GM03348 (cell line): ENCODE results near the gene LRRC7.

Source experiments
- DNase-seq: peaks from one replicate; pipeline ENCODE4 v3.0.0; 2012; ENCODE audit warnings: low spot score

LRRC7 gene

DNA sequence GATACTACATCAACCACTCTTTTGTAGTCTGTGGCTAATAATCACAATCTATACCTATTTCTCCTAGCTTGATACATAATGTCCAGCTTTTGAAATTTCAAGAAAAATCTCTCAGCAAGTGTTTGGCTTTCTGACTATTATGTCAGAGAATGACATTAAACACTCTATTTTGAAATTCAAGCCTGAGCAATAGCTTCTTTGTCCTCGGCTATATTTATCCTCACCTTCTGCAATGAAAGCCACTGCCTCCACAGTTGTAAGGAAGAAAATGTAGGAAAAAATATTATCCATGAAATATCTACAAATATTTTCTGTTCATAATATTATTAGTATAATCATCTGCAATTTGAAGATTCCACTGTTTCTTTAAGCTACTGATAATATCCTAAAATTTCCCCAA lies 22.1 kb downstream of the LRRC7 start:
- DNase-seq, result no peak

DNA sequence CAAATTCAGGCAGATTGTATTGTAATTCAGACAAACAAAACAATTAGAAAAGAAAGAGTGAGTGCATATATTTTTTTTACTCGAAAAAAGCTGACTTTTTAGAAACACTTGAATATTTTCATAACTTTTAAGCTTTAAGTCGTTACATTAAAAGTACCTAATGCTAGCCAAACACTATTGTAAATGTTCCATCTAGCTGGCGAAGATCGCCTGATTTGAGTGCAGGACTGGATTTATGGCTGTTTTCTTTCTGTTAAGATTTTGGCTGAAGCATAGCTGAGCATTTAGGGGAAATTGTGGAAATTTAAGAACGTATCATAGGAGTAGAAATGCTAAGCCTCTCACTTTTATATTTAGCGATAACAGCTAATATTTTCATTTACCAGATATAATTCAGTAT lies 24.6 kb downstream of the LRRC7 start:
- DNase-seq, result no peak

DNA sequence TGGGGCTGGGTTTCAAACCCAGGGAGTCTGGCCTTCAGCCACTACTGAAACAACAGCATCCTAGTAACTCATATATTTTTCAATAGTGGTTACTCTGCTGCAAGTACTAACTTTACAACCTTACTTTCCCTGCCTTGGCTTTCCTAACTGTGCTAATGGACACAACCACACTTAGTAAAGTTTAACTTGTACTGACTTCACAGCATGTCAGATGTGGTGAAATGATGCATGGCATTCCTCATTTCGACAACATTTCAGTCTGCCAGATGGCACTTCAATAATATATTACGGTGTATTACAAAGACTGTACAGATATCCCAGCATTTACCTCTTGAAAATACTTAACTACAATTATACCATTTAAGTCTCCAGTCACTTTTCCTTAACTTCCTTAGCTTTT lies 27.8 kb downstream of the LRRC7 start:
- DNase-seq, result no peak

DNA sequence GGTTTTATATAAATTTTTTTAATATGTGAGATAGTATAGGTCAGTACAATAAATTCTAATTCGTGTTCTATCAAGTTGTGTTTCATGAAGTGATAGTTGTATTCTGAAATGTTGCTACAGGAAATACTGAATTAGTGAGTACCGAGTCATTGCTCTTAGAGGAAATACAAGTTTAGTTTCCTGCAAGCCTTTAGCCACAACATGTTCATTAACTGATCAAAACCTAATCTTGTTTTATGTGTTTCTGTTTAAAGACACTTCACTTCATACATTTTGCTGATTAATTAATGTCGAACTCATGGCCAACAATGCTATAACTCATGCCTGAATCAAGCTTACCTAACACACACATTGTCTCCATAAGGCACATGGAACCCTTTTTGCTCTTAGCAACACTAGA lies 43.6 kb downstream of the LRRC7 start:
- DNase-seq, result no peak

DNA sequence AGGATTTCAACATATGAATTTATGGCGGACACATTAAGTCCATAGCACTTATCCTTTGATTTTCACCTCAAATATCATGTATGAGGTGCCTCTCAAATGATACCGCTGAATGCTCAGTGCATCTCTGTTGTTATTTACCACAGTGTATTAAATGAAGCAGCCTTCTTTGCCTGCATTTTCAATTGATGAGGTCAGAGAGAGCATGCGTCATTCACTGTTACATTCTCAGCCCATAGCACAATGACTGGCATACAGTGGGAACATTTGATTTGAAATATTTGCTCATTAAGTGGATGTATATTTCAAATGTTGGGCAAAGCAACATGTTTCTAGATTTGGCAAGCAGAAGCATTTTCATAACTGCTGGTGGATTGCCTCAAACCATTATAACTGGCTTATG lies 45.7 kb downstream of the LRRC7 start:
- DNase-seq, result no peak

DNA sequence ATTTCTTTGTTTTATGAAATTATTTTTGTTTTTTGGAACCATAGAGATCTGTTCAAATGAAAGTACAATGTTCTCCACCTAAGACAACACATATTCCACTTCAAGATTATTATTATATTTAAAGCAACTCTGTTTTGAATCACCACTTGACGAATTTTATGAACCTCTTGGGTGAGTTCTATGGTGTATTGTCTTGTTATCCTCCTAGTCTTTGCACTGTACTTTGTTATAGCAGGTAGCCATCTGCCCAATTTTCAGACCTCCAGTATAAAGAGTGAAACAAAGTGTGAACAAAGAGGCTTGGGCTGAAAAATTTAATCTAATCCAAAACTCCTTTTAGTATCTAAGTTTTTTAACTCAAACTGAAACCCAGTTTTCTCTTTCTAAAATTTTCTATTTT lies 71.0 kb downstream of the LRRC7 start:
- DNase-seq, result no peak

DNA sequence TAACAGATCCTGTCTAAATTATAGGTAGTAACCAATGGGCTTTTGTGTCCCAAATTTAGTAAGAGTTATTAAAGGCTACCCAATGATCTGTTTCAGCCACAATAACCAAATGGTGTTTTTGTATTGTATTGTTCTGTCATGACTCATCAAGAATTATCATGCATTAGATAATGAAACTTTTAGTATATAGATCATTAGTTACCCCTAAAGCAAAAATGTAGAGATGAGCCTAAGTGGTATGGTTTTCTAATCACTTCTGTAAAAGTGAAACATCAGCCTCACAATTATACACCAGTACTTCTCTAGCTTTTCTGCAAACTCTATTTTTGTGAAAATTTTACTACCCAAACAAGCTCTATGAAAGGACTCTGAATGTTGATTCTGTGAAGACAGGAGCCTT lies 71.4 kb downstream of the LRRC7 start:
- DNase-seq, result no peak

DNA sequence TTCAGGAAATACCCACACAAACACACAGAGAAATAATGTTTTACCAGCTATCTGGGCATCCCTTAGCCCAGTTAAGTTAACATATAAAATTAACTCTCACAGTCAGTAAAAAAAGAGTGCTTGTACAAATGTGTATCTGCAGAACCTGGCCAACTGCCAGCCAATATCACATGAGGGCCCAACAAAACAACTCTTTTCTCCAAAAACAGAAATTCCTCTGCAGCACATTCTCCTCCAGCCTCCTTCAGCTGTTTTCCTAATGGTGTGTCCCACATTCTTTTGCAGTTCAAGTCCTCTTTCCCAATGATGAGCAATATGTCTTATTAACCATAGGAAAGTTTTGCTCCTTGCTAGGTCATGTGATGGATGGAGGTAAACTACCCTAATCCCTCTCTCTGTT lies 75.5 kb downstream of the LRRC7 start:
- no peak for DNase-seq

DNA sequence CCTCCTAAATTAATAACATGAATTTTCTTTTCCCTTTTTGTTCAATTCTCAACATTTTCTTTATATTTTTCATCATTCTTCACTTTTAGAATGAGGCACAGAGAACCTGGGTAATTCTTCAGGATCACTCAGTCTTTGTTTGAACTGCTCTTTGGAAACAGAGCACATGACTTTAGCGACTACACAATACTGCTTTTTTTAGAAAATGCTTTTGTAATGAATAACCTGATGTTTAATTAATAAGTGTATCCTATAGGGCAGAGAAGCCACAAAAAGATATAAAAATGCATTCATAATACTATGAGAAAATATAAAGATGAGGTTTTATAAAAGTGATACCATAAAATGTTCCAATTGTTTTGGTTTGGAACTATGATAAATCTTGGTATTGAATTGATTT lies 77.8 kb downstream of the LRRC7 start:
- no peak for DNase-seq

DNA sequence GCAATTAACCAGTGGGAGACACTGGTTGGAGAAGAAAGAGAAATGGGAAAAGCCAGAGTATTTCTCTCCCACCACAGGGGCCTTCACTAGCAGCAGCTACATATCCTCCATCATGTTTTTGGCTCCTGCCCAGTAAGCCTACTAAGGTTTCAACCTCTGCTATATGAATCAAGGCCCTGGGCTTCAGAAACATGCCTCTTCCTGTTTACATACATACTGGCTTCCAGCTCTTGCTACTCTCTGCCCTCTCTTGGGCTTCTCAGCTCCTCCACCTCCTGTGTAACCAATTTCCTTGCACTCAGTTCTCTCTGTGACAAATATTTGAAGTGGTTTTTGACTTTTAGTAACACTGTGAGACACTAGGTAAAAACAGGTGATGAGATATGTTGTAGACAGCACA lies 80.8 kb downstream of the LRRC7 start:
- no peak for DNase-seq

DNA sequence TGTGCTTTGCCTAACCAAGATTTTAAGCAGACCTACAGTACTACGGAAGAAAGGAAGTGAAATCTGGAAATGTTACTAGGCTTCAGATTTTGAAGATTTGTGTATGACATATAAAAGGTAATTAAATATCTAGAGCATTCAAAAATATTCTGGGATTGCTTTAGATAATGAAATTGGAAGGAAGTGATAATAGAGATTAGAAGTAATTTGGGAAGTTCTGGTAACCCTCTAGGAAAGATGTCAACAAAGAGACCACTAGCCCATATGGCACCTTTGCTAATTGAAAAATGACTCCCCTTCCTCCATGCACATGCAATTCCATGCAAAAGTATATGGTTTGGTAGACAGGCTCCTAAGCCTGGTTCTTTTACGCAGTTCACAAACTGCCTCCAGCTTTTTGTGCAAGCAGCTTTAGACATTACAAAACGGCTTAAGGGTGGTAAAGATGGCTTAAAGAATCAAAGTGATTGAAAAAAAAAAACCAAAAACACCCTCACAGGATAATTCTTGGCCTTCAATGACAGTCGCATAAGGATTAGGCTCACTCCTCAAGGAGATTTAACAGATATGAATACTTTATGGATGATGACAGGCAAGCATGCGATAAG lies 81.8 kb downstream of the LRRC7 start:
- DNase-seq, result no peak

DNA sequence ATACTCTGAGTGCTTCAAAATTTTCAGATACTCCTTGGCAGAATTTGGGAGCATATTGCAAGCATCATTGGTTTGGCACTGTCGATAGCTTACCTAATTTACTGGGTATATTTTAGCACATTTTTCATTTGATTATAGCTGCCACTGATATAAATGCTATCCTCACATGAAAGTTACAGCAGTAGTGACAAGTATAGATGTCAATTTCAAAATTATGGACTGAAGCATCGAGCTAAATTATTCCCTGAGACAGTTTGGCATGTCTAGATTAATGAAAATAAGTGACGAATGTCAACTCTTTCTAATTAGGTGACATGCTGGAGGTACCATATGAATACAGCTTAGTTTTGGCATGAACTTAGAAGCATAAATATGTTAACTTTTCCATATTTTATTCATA lies 83.1 kb downstream of the LRRC7 start:
- no peak for DNase-seq

DNA sequence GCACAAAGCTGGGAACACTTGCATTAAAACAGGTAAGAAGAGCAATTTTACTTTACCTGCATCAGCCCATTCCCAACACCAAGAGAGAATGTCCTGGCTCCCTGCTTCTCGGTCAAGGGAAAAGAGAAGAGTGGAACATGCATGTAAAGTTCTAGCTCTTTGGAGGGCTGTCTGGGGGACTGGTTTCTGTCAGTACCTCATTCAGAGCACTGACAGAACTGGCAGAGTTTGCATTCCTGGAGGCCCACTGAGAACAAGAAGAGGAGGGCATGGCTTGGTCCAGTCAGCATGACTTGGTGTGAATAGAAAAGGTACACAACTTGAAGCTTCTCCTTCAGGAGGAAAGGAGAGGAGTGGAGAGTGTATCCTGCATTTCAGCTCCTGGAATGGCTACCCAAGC lies 83.9 kb downstream of the LRRC7 start:
- DNase-seq, result no peak

DNA sequence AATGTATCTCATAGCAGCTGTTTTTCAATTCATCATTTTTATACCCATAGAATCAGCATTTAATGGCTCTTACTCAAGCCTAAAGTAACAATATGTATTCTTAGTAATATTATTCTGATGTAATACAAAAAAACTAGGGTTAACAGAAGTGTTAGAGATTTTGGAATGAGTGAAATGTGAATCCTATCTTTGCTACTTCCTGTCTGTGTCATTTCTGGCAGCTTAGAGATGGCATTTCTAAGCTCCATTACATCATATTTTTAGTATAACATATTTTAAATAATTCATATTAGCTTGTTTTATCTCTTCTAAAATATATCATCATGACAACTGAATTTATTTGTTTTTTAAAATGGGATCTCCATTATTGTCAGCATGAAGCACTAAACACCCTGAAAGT lies 90.2 kb downstream of the LRRC7 start:
- no peak for DNase-seq

DNA sequence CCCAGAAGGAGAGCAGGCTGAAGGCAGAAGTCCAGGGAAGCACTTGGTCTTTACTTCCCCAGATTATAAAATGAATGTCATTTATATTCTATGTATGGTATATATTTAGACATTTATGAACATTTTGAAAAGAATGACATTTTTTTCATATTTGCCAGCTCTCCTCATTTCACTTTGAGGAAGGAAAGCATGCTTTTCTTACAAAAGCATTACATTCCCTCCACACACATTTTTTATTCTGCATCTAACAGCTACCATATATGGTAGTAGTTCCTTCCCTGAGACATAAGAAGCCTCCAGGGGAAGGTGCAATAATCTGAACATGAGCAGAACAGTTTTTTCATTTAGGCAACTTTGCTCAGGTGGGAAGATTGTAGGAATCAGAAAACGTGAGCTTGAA lies 94.0 kb downstream of the LRRC7 start:
- no peak for DNase-seq

DNA sequence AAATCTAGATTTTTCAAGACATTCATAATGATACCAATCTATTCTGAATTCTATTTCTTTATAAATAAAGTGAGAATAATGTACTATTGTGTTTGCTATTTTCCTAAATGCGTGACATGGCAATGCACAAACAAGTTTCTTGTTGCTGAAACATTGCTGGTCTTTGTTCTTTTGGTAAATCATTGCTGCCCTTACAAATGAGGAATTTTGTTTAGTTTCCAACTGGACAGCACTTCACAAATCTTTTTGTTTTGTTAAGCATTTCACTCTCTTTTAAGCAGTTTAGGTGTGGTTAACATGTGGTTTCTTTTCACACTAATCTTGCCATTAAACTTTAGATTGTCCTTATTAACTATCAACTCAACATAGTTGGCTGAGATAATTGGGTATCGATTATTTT lies 94.6 kb downstream of the LRRC7 start:
- DNase-seq, result no peak

DNA sequence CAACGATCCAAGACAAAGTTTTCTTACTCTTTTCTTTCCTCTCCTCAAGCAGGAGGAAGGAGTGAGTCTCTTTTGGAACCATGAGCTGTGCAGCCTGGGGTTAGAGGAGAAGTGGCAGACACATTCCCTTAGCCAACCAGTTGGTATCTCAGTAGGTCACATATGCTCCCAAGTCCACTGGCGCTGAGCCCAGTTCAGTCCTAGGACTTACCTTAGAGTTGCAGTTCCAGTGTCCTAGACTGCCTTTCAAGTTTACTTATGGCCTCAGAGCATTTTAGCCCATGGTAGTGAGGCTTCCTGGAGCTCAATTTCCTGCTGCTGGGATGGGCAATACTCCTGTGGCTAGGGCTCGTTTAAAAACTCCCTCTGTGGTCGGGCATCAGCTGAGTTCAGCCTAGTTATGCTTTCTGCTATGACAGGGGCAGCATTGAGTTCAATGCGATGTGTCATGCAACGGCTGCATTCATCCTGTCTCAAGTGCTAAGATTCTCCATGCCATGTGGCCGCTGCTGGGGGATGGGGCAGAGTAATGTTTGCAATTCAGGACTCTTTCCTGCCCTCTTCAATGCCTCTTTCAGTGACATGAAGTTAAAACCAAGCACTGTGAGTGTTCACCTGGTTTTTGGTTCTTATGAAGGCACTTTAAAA lies 103.8 kb downstream of the LRRC7 start:
- no peak for DNase-seq

DNA sequence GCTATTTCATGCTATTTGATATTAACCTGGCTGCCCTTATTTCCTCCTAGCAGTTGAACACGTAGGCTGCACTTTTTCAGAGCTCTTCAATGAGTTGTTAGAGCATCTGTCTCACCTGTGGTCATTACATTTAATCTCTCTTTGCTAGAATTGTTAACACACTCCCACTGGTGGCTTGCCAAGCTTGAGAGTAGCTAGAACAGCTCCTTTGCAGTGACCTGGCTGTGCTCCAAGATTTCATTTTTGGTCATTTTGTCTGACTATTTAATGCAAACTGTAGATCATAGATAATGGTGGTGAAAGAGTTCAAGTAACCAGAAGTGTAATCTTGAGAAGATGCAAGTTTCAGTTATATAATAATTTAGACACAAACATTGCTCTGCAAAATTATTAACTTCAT lies 105.6 kb downstream of the LRRC7 start:
- no peak for DNase-seq

DNA sequence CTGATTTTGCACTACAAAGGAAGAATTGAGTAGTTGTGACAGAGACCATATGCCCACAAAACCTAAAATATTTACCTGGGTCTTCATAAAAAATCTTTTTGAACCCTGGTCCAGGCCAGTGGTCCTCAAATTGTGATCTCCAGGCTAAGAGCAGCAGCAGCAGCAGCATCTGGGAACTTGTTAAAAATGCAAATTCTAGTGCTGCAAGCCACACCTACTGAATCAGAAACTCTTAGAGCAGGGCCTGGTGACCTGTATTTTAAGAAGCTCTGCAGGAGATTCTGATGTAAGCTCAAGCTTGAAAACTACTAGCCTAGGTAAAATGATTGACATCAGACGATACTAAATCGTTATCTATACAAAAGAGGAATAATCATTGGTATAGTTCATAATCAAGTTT lies 112.2 kb downstream of the LRRC7 start:
- DNase-seq, result no peak

DNA sequence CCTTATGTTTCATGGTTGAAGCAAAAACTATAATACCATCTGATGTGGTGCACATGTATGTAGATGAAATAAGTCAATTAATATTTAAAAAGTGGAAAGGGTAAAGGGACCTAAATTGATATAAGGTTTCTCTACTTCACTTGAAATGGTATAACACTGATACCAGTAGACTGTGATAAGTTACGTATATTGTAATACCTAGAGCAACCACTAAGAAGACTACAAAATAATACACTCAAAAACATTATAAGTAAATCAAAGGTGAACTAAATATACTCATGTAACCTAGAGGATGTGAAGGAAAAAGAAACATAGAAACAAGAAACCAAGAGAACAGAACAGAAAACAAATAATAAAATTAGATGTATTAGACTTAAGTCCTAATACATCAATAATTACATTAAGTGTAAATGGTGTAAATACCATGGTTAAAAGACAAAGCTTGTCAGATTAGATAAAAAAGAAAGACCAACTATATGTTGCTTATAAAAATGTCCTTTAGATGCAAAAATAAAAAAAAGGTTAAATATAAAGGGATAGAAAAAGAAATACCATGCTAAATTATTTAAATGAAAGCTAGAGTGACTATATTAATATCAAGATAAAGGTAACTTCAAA lies 118.8 kb downstream of the LRRC7 start:
- DNase-seq, result no peak

DNA sequence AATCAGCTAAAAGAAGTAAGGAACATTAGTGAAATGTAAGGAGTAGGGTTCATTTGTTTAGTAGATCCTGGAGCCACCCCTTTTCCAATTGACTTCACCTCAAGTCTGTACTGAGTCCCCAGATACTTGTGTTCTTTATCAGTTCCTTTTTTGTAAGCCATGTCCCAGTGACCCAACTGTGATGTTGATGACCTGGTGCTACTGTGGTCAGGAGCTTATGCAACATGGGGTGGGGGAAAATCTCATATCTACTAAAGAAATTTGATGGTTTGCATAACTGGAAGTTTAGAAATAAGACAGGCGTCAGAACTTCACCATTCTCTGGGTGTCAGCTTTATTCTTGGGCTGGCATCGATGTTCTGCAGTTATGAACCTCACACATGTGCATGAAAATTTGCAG lies 120.5 kb downstream of the LRRC7 start:
- DNase-seq, result no peak

DNA sequence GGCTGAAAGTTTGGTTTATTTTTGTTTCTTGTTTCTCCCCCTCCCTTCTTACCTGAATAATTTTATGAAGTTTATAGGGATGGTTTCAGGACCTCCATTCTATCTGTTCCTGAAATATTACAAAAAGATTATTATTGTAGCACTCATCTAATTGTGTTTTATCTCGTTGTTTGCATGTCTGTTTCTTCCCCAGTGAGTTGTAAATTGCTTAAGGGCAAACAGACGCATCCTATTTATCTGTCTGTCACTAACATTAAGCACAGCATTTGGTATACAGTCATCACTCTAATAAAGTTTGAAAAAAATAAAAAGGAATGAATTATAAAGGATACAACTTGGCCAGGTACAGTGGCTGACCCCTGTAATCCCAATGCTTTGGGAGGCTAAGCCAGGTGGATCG lies 123.5 kb downstream of the LRRC7 start:
- DNase-seq, result no peak

DNA sequence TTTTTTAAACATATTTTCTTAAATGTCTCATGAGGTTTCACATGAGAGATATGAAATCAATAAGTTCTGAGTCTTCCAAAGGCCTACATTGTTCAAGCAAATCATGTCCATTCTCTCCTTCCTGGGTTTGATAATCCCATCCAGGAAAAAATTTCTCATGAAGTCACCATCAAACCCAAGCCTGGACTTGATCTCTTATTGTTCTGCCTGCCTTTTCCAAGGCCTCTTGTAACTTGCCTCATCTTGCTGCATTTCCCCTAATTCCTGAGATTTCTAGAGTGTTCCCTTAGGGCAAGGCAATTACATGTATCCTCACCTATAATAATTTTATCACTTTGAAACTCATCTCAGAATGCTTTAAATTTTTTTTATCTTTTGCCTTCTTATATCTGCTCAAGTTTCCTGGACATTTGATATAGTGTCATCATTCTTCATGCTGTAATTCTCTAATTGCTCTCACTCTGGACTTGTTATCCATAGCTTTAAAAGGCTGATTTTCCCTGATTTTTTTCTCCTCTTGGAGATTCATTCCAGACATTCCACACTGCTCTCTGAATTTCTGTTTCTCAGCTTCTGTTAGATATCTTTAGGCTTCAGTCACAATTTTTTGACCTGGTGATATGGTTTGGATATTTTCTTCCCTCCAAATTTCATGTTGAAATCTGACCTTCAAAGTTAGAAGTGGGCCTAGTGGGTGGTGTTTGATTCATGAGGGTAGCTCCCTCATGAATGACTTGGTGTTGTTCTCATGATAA lies 126.4 kb downstream of the LRRC7 start:
- no peak for DNase-seq
